ENCODE data around the gene PXMP2.

PXMP2 gene

DNA sequence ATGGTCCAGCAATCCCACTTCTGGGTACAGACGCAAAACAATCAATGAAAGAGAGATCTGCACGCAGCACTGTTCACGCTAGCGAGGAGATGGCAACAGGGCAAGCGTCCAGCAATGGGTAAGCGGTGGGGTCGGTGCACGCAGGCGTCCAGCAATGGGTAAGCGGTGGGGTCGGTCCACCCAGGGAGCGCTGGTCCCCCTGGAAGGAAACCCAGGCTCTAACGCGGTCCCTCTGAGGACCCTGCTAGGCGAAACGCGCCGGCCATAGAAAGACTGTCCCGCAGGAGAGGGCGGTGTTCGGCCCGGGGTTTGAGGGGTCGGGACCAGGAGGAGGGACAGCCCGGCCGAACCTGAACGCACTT, 22.6 kb downstream of the PXMP2 start:
- DNase-seq (ENCODE audit: extremely low read depth, low read depth) = no peak
- H3K4me3 ChIP-seq (replicated peaks; ENCODE audit: low read depth, low read length) = peak overlapping the region; percentile 90
- TF ChIP-seq, protein P1, sequence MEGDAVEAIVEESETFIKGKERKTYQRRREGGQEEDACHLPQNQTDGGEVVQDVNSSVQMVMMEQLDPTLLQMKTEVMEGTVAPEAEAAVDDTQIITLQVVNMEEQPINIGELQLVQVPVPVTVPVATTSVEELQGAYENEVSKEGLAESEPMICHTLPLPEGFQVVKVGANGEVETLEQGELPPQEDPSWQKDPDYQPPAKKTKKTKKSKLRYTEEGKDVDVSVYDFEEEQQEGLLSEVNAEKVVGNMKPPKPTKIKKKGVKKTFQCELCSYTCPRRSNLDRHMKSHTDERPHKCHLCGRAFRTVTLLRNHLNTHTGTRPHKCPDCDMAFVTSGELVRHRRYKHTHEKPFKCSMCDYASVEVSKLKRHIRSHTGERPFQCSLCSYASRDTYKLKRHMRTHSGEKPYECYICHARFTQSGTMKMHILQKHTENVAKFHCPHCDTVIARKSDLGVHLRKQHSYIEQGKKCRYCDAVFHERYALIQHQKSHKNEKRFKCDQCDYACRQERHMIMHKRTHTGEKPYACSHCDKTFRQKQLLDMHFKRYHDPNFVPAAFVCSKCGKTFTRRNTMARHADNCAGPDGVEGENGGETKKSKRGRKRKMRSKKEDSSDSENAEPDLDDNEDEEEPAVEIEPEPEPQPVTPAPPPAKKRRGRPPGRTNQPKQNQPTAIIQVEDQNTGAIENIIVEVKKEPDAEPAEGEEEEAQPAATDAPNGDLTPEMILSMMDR (IDR thresholded peaks at IDR 0.05; ENCODE audit: low read depth, low read length, missing control alignments) = no peak

DNA sequence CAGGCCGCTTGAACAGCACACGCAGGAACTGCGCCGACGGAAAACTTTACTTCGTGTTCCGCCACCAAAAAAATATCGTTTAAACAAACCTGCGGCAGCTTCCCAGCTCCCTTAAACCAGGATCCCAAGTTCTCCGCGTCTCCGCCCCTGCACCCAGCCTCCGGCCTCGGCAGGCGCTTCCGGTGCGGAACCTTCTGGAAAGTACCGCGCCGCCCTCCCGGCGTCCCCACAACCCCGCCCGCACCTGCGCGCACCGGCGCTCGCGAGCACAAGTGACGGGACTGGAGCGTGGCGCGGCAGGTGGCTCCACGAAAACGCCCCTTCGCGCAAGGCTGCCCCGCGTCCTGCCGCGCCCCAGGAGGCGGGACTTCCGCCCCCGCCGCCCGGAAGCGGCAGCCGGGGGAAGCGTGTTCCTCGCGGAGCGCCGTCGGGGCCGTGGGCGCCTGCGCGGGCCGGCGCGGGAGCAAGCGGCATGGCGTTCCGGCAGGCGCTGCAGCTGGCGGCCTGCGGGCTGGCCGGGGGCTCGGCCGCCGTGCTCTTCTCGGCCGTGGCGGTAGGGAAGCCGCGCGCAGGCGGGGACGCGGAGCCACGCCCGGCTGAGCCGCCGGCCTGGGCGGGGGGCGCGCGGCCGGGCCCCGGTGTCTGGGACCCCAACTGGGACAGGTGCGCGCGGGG, 23.2 kb downstream of the PXMP2 start, which contains the start of gene PGAM5:
Gene PGAM5 (plus strand): TSS at position 438 of the 675 bp plus-strand sequence. CDS start 35 bp downstream, at position 473.
- peak; percentile 17 for DNase-seq (ENCODE audit: extremely low read depth, low read depth)
- TF ChIP-seq, protein P1 (IDR thresholded peaks at IDR 0.05; ENCODE audit: low read depth, low read length, missing control alignments) = no peak

DNA sequence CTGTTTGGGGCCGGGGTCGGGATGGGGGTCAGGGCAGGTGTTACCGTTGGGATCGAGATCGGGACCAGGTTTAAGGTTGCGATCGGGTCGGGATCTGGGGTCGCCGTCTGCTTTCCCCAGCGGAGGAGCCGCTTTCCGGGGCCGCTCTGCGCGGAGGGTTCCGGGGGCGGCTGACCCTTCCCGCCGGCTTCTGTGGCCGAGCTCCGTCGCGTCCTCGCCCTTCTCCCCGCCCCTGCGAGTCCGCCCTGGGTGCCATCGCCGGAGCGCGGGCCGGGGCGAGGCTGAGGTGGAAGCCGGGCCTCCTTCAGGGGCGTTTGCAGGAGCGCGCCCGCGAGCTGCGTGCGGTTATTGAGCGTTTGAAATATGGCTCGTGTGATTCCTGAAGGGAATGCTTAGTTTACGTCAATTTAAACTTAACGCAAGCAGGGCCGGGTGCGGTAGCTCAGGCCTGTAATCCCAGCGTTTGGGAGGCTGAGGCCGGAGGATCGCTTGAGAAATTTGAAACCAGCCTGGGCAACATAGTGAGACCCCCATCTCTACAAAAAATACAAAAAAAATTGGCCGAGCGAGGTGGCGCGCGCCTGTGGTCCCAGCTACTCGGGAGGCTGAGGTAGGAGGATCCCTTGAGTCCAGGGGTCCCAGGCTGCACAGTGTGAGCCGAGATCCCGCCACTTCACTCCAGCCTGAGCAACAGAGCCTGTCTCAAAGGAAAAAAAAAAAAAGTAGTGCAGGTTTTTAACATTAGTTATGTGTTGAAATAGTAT, 23.9 kb downstream of the PXMP2 start:
- DNase-seq (ENCODE audit: extremely low read depth, low read depth) = no peak
- TF ChIP-seq, protein P1 (IDR thresholded peaks at IDR 0.05; ENCODE audit: low read depth, low read length, missing control alignments) = no peak
- H3K4me3 ChIP-seq (replicated peaks; ENCODE audit: low read depth, low read length) = peak overlapping the region; percentile 90

More for the DNA sequence above, 23.2 kb downstream of the PXMP2 start, which contains the start of gene PGAM5:
- peak within 1 kb of the TSS; percentile 90 for H3K4me3 ChIP-seq (replicated peaks; ENCODE audit: low read depth, low read length)

DNA sequence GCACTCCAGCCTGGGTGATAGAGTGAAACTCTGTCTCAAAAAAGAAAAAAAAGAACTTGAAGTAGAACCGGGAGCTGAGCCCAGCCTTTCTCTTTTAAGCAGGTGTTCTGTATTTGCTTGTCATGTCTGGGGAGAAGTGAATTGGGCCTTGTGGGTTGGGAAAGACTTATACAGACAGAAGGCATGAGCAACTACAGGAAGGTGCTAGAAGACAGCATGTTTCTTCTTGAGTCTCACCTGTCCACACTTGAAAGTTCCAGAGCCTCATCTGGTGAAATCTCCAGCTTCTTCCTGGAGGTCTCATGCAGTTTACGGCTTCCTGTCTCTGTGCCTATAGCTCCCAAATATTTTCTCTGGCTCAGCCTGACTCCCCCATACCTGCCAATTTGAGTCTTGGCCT, 25.7 kb downstream of the PXMP2 start:
- TF ChIP-seq, protein P1 (IDR thresholded peaks at IDR 0.05; ENCODE audit: low read depth, low read length, missing control alignments) = no peak
- no peak for DNase-seq (ENCODE audit: extremely low read depth, low read depth)
- no peak overlapping the region for H3K4me3 ChIP-seq (replicated peaks; ENCODE audit: low read depth, low read length)

DNA sequence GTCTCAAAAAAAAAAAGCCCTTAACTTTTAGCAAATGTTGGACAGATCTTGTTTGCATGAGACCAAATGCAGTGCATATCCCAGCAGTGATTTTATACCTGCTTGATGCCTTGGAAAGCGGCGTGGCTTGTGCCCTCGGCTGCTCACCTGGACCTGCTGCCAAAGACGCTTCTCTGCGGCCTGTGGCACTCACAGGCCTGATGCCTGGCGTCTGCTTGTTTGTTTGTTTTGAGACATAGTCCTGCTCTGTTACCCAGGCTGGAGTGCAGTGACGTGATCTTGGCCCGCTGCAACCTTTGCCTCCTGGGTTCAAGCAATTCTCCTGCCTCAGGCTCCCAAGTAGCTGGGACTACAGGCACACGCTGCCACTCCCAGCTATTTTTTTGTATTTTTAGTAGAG, 28.5 kb downstream of the PXMP2 start:
- no peak for DNase-seq (ENCODE audit: extremely low read depth, low read depth)
- TF ChIP-seq, protein P1 (IDR thresholded peaks at IDR 0.05; ENCODE audit: low read depth, low read length, missing control alignments) = no peak
- no peak overlapping the region for H3K4me3 ChIP-seq (replicated peaks; ENCODE audit: low read depth, low read length)

DNA sequence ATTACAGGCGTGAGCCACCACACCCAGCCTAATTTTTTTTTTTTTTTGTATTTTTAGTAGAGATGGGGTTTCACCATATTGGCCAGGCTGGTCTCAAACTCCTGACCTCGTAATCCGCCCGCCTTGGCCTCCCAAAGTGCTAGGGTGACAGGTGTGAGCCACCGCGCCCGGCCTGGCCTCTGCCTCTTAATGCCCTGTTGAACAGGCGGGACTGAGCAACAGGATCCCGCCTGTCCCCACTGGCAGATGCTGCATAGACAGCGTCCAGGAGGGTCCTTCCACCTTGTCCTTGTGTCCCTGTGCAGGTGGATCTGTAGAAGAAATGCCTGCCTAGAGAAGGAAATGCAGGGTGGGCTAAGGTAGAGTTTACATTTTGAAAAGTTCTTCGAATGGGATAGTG, 29.0 kb downstream of the PXMP2 start:
- TF ChIP-seq, protein P1 (IDR thresholded peaks at IDR 0.05; ENCODE audit: low read depth, low read length, missing control alignments) = no peak
- DNase-seq (ENCODE audit: extremely low read depth, low read depth) = no peak
- H3K4me3 ChIP-seq (replicated peaks; ENCODE audit: low read depth, low read length) = no peak overlapping the region

Data from HFF-Myc (cell line).